GM18867 (cell line): Measurements from ENCODE around the gene SLC49A4.
"Not testable (repeated sequence)": the region's sequence is repeated elsewhere in the genome, so short reads cannot be mapped to it uniquely, and the experiment has no call there.

Experiments used
- ATAC-seq: cut with Tn5 transposase; IDR thresholded peaks from one replicate; pipeline ENCODE4 v1.9.1; 2021; ENCODE audit warnings: mild to moderate bottlenecking, moderate library complexity; ENCODE audit not compliant: unreplicated experiment

The SLC49A4 gene, protein sequence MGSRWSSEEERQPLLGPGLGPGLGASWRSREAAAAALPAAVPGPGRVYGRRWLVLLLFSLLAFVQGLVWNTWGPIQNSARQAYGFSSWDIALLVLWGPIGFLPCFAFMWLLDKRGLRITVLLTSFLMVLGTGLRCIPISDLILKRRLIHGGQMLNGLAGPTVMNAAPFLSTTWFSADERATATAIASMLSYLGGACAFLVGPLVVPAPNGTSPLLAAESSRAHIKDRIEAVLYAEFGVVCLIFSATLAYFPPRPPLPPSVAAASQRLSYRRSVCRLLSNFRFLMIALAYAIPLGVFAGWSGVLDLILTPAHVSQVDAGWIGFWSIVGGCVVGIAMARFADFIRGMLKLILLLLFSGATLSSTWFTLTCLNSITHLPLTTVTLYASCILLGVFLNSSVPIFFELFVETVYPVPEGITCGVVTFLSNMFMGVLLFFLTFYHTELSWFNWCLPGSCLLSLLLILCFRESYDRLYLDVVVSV

DNA sequence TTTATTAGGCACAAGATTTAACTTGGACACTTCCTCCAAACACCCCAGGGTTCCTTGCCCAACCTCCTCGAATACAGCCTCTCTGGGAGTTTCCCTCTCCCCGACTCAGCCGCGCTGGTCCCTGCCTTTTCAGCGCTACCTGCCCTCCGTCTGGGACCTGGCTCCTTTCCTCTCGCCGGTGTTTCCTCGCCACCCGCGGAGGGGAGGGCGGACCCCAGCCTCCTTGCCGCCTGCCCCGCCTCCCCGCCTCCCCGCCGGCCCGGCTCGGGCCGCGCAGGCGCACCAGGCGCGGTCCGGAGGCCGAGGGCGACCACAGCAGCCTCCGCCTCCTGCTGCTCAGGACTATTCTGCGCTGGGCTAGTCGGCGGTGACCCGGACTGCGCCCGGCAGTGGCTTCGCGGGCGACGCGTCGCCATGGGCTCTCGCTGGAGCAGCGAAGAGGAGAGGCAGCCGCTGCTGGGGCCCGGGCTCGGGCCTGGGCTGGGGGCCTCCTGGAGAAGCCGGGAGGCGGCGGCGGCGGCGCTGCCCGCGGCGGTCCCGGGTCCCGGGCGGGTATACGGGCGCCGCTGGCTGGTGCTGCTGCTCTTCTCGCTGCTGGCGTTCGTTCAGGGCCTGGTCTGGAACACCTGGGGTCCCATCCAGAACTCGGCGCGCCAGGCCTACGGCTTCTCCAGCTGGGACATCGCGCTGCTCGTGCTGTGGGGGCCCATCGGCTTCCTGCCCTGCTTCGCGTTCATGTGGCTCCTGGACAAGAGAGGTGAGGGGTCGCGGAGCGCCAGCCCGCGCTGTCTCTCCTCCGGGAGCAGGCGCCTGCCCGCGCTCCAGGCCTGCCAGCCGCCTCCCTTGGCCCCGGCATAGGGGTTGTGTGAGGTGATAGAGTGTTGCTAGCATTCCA lies at the start of gene SLC49A4:
Gene SLC49A4 (plus strand): TSS at position 291 of the 895 bp plus-strand sequence. CDS start 124 bp downstream, at position 415.
- ATAC-seq, result peak; percentile 78

DNA sequence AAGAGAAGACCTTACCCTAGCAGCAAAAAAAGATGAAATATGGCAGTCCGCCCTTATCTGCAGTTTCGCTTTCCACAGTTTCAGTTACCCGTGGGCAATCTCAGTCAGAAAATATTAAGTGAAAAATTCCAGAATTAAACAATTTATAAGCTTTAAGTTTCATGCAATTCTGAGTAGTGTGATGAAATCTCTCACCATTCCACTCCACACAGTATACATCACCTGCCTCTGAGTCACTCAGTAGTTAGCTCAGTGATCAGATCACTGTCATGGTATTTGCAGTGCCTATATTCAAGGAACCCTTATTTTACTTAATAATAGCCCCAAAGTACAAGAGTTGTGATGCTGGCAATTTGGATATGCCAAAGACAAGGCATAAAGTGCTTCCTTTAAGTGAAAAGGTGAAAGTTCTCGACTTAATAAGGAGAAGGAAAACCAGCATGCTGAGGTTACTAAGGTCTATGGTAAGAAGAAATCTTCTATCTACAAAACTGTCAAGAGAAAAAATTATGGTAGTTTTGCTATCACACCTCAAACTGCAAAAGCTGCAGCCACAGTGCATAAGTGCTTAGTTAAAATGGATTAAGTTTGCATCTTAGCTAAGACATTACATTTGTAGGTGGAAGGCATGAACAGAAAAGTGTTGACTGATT lies 49.4 kb upstream of the SLC49A4 start:
- ATAC-seq, result no peak

DNA sequence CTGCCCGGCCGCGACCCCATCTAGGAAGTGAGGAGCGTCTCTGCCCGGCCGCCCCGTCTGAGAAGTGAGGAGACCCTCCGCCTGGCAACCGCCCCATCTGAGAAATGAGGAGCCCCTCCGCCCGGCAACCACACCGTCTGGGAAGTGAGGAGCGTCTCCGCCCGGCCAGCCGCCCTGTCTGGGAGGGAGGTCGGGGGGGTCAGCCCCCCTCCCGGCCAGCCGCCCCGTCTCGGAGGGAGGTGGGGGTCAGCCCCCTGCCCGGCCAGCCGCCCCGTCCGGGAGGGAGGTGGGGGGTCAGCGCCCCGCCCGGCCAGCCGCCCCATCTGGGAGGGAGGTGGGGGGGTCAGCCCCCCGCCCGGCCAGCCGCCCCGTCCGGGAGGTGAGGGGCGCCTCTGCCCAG lies 47.6 kb upstream of the SLC49A4 start:
- not testable (repeated sequence) for ATAC-seq

DNA sequence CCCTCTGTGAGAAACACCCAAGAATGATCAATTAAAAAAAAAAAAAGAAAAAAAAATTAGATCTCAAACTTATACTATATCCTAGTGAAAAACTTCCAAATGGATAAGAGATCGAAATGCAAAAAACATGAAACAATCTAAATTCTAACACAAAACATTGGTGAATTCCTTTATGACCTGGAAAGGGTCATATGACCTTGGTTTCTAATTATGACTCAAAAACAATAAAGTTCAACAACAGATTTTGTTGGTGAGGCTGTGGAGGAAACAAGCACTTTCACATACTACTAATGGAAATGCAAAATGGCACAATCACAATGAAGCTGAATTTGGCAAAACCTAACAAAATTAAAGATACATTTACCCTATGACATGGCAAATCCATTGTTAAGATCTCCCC lies 46.5 kb upstream of the SLC49A4 start:
- ATAC-seq, result no peak

DNA sequence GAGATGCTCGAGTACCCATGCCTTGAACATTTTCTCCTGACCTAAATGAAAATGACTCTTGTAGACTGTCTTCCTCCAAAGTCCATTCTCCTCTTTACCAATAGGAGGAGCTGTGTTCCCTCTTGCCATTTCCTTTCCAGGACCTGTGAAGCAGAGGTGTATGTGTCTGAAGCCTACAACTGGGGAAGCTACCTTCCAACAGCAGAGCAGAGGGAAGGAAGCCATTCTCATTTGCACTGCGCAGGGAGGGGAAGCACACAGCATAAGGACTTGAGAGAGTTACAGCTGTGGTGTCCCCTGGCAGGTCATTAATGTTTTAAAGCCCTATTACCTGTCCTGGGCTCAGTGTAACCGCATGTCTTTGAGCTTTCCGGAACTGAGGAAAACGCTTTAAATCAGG lies 39.9 kb upstream of the SLC49A4 start:
- ATAC-seq, result peak; percentile 60

DNA sequence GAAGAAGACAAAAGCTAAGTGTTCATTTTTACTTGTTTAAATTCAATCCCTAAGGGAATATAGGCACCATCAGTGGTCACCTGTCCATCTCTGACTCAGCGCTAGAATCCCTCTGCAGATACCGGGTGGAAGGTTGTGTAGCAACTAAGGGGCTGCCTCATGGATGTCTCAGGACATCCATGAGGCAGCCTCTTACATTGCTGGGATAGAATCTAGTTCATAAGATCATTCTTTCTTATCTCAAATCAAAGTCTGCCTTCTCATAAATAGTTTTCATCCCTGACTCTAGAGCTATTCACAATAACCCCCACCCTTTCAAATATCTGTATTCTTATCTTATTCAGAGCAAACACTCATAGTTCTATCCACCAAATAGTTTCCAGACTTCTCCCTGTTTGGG lies 39.4 kb upstream of the SLC49A4 start:
- no peak for ATAC-seq

DNA sequence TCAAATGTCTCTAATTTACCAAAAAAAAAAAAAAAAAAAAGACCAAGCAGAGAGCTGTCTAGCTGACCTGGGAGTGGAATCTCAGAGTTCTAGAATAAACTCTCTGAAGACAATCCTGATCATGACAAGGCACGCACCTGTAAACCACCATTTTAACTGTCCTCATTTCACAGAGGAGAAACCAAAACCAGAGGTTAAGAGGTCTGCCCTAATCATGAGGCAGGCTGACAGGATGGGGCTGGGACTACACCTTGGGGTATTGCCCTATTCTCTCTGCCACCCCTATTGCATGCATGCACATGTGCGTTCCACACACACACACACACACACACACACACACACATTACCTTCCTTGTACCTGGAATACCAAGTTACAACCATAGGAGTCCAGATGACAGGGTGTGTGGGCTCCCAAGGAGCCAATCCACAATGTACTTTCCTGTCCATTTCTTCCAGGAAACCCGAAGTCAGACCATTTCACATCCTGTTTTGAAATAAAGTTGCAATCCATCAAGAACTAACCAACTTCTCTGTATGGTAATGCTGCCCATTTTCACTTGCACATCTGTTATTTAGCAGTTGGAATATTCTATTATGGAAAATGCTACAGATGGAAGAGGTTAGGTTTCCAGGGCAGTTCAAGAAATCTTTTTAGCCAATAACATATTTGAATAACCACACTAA lies 35.9 kb upstream of the SLC49A4 start:
- ATAC-seq, result no peak

DNA sequence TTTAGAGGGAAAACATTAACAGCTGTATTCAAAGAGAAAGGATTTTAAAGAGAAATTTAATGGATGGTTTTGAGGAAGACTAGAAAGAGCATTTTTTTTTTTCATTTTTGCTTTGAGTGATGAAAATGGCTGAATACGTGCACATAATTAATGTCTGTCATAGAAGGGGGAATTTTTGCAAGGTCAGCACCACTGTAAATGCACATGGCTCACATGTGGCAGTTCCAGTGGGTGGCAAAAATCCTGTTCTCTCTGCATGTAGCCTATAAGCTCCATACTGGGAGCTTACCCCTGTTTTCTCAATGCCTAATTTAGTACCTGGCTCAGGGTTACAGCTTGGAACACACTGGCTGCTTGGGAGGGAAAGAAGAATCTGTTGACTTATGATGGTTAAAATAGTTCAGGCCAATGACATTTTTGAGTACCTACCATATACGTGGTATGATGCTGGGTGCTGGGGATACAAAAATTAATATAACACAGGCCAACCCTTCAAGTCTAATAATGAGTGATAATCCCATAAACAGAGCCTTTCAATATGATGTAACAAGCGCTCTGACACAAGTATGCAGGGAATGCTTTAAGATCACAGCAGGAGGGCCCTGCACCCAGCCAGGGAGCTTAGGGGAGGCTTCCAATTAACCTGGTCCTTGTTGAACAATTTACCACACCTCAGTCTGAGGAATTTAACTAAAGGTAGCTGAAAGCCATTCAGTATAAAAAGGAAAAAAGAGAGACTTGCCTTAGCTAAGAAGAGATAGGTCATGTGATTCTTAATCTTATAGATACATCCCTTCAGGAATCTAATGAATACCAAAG lies 34.2 kb upstream of the SLC49A4 start:
- ATAC-seq, result no peak

DNA sequence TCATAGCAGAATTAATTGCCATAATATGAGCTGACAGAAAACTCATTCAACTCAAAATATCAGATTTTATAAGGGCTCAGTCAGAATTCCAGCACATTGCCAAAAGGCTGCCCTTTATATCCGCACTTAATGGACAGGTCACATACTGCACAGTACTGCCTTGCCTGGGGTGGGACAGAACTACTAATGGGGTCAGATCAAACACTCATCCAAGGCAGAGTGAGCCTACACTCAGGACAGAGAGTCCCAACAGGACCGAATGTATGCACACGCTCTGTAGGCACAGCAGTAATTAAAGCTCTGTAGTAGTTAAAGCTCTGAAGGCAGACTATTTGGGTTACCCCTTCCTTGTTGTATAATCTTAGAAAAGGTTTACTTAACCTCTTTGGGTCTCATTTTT lies 28.4 kb upstream of the SLC49A4 start:
- no peak for ATAC-seq

DNA sequence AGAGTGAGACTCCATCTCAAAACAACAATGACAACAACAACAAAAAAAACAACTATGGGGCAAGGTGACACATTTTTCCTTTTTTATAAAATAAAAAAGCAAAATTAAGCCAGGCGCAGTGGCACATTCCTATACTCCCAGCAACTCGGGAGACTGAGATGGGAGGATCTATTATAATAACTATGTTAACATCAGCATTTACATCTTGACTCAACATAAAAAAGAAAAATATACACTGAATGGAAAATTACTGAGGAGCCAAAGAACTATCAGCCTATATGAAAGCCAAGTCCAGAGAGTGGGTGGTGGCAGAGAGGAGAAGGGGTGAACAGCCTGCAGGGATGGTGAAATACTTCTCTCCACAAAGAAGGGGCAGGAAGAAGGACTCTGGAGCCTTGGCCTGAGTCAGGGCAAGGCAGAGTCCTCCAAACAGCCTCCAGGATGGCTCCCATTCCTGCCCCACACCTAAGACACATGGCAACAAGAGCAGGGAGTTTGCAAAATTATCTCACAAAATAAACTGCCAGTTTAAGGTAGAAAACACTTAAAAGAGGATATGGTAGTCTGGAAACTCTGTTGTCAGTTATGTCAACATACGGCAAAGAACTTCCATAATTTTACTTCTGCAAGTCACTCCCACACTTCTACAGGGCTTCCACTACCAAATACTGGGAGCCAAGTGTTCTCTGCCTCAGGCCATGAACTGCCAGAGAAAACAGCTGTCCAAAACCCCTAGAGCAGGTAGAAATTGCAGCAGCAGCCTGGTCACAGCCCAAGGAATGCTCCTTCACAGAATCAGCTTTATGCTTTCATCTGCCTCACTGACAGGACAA lies 27.1 kb upstream of the SLC49A4 start:
- no peak for ATAC-seq

DNA sequence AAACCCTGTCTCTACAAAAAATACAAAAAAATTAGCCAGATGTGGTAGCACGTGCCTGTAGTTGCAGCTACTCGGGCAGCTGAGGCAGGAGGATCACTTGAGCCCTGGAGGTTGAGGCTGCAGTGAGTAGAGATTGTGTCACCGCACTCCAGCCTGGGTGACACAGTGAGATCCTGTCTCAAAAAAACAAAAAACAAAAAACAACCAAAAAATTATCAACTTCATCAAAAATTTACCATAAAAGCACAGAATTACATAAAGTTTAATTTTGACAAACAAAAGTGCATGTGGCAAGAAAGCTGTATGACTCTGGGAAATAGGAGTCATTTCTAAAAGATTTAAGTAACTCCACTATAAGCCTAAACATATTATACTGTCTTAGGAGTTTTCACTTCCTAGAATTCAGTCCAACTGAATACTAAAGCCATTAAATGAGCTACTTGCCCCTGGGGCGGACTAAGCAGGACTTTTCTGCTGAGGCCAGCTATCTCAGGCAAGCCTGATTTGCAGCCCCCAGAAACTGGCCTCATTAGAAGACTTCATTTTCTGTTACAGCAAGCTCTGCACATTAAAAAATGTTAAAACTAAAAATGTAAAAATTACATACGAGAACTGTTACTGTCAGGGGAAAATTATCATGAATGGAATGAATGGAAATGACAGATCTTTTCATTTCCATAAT lies 24.2 kb upstream of the SLC49A4 start:
- ATAC-seq, result no peak

DNA sequence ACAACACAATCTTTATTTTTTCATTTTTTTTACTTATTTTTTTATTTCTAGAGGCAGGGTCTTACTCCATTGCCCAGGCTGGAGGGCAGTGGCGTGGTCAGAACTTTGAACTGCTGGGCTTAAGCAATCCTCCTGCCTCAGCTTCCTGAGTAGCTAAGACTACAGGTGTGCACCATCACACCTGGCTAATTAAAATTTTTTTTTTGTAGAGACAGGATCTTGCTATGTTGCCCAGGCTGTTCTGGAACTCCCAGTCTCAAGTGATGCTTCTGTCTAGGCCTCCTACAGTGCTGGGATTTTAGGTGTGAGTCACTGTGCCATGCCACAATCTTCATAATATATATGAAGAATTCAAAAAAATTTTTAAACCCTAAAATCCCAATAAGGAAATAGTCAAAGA lies 22.0 kb upstream of the SLC49A4 start:
- no peak for ATAC-seq

DNA sequence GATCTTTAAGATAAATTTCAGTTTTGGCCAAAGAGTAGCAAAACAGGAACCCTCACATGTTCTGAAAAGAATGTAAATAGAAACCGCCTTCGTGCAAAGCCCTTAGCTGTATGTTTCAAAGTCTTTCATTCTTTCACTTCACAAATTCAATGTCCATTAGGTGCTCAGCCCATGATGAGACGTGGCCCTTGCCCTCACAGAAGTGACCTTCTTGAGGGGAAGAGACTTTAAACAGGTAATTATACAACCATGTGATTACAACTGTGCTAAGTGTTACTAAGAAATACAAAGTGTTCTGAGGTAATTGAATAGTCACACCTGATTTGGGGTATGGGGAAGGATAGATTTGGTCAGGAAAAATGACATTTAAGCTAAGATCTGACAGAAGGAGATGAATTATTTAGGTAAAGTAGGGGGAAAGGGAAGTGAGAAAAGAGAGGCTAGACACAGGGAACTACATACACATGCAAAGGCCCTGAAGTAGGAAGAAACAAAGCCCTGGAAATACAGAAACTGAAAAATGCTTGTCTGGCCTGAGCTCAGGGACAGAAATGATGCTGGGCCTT lies 20.8 kb upstream of the SLC49A4 start:
- ATAC-seq, result no peak

DNA sequence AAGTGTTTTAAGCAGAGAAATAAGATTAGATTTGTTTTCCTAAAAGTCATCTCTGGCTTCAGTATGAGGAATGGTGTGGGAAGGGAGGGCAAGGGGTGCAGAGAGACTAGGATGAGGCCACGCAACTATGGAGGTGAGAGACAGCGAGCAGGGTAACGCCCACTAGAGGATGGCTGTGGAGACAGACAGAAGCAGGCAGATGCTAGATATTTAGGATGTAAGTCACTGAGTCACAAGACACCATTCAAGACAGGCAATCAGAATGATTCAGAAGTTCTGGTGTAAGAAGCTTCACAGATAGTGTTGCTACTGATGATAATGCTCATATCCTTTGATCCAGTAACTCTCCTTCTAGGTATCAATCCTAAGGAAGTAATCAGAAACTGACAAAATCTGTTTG lies 20.3 kb upstream of the SLC49A4 start:
- ATAC-seq, result no peak

DNA sequence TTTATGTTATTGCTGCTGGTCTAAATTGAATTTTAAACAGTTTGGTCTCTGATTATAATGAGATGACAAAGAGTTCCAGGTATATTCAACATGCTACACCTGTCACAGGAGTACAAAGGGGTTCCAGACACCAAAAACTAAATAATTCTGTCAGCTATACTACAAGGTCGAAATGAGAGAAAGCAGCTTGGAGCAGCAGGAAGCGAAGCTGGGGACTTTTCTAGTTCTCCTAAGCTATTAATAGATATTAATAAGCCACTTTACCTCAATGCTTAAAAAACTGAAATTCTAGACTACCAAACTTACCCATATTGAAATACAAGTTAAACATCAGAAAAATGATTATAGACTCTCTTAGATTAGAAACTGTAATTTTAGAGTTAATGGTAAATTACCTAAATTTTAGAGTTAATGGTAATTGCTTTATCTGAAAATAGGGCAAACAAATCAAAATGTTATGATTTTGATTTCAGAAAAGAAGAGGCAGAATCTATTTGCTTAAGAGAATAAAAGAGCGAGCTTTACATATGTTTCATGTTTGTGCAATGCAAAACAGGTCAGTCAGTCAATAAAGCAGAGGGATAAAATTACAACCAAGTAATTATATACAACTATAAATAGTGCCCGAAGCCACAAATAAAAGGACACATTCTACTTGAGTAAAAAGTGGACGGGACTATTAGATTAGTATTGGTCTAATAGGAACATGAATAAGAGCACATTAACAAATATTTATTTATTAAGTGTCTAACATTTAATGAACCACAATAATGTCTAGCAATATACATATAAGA lies 18.0 kb upstream of the SLC49A4 start:
- no peak for ATAC-seq

DNA sequence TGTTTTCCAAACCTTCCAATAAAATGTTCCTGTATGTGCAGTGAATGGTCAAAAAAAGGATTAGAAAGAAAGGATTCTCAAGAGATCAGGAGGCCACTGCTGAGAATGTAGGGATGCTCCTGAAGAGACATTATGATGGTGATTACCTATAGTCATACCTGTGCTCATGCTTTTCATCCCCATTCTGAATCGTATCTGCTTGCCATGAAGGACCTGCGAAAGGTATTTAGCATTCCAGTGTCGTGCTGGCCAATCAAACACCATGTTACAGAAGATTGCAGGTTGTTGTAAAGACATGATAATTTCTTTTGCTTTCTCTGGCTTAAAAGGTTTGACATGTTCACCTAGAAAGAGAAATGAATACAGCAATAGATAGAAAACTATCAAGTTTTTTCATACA lies 17.3 kb upstream of the SLC49A4 start:
- no peak for ATAC-seq

DNA sequence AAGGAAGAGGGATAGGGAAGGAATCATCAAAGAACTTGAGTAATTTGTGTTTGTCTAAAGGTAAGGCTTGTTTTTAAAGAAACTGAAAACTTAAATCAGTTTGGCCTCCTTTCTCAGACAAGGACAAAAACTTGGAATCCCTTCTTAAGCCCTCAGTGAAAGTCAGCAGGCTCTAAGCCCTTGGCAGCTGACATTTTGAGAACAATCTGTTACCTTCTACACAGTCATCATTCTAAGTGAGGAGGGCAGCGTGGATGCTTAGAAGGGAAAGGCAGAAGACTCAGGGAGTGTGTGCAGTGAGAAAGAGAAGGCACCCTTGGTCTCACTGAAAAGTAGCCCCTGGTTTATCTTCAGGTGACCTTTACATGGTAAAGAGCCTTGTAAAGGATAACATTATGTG lies 12.1 kb upstream of the SLC49A4 start:
- no peak for ATAC-seq
